ENCODE data around the gene RAD51D. TPM values are rescaled to one million over a fixed set of nuclear protein-coding genes. Genes with fewer than 3 reads are reported as not detected.

RAD51D gene
- total RNA-seq, 1 donor from 2014 or later, result 12.4 TPM

GRCh38 chr17:35069311-35069710, 50.3 kb downstream of the RAD51D start:
- peaks cover 26% of the 10 kb centered on the region for H3K4me1 Mint-ChIP-seq (ENCODE audit: unreplicated experiment)
- no peaks in the 10 kb centered on the region for H3K27me3 Mint-ChIP-seq
- no peak for DNase-seq (ENCODE audit: extremely low spot score, unreplicated experiment)
- H3K9me3 Mint-ChIP-seq, result no peaks in the 10 kb centered on the region
- TF ChIP-seq CTCF (conservative IDR thresholded peaks at IDR 0.05), result no peak
- no peak overlapping the region for H3K4me3 Mint-ChIP-seq
- peak overlapping the region; percentile 1 for H3K27ac Mint-ChIP-seq
- H3K36me3 Mint-ChIP-seq, result no peaks in the 10 kb centered on the region

- peaks cover 31% of the 10 kb centered on the region for H3K4me1 Mint-ChIP-seq (ENCODE audit: unreplicated experiment)
- no peaks in the 10 kb centered on the region for H3K36me3 Mint-ChIP-seq
Measured at GRCh38 chr17:35068249-35068648, 51.4 kb downstream of the RAD51D start.

DNA sequence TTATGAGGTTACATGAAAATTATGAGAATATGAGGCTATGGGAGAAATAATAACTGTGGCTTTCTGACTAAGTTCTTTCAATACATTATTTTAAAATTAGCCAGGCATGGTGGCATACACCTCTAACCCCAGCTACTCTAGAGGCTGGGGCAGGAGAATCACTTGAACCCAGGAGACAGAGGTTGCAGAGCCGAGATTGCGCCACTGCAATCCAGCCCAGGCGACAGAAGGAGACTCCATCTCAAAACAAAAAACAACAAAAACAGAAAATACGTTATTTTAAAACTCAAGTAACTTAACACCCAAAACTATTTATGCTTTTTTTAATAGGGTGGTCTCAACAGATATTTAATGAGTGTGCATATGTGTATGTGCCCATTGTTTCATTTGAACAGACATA, 53.8 kb downstream of the RAD51D start:
- DNase-seq (ENCODE audit: extremely low spot score, unreplicated experiment), result no peak
- Mint-ChIP-seq H3K36me3 (no peaks in the 10 kb centered on the region), H3K9me3 (no peaks in the 10 kb centered on the region), H3K27ac (no peak overlapping the region), H3K4me1 (ENCODE audit: unreplicated experiment) (peaks cover 31% of the 10 kb centered on the region), H3K27me3 (no peaks in the 10 kb centered on the region), H3K4me3 (no peak overlapping the region)
- TF ChIP-seq CTCF (conservative IDR thresholded peaks at IDR 0.05), result no peak

More at GRCh38 chr17:35068249-35068648, 51.4 kb downstream of the RAD51D start:
- H3K4me3 Mint-ChIP-seq, result no peak overlapping the region
- H3K9me3 Mint-ChIP-seq, result no peaks in the 10 kb centered on the region
- H3K27me3 Mint-ChIP-seq, result no peaks in the 10 kb centered on the region
- peak overlapping the region; percentile 61 for H3K27ac Mint-ChIP-seq
- TF ChIP-seq CTCF (conservative IDR thresholded peaks at IDR 0.05), result no peak
- DNase-seq (ENCODE audit: extremely low spot score, unreplicated experiment), result no peak

- H3K27me3 Mint-ChIP-seq, result no peaks in the 10 kb centered on the region
- no peak overlapping the region for H3K4me3 Mint-ChIP-seq
- TF ChIP-seq CTCF (conservative IDR thresholded peaks at IDR 0.05), result no peak
- DNase-seq (ENCODE audit: extremely low spot score, unreplicated experiment), result no peak
- H3K4me1 Mint-ChIP-seq (ENCODE audit: unreplicated experiment), result peaks cover 27% of the 10 kb centered on the region
- peak overlapping the region; percentile 99 for H3K27ac Mint-ChIP-seq
- no peaks in the 10 kb centered on the region for H3K36me3 Mint-ChIP-seq
- no peaks in the 10 kb centered on the region for H3K9me3 Mint-ChIP-seq
Measured at GRCh38 chr17:35064516-35065215, 55.0 kb downstream of the RAD51D start.

GRCh38 chr17:35063514-35064223, 56.0 kb downstream of the RAD51D start, which contains the start of gene RFFL:
TSS of gene RFFL (minus strand) at chr17:35063707. CDS start at chr17:35026553, 37,154 bp downstream.
- no peaks in the 10 kb centered on the region for H3K36me3 Mint-ChIP-seq
- TF ChIP-seq CTCF (conservative IDR thresholded peaks at IDR 0.05), result no peak
- no peak for DNase-seq (ENCODE audit: extremely low spot score, unreplicated experiment)
- H3K27ac Mint-ChIP-seq, result peak within 1 kb of the TSS; percentile 99
- peaks cover 19% of the 10 kb centered on the region for H3K4me1 Mint-ChIP-seq (ENCODE audit: unreplicated experiment)
- no peaks in the 10 kb centered on the region for H3K27me3 Mint-ChIP-seq
- no peaks in the 10 kb centered on the region for H3K9me3 Mint-ChIP-seq
- peak within 1 kb of the TSS; percentile 83 for H3K4me3 Mint-ChIP-seq

Data from type B pancreatic cell (in vitro differentiated cells).